Liver (tissue), 9 donors: ENCODE measurements around the gene TMEM212. TPM values are rescaled to one million over a fixed set of nuclear protein-coding genes. Genes with fewer than 3 reads are reported as not detected.

Experiments used
- DNase-seq: peaks from one replicate; pipeline ENCODE4 v3.0.0-alpha.2; 2017; ENCODE audit warnings: low spot score
- H3K27ac ChIP-seq, 2 donors: one replicate each; pipeline ENCODE4 v1.7.0; 2013; ENCODE audit warnings: inconsistent platforms in 2 of 2, low read length in 2 of 2, control low read depth in 1 of 2, low read depth in 1 of 2, mild to moderate bottlenecking in 1 of 2
- H3K27me3 ChIP-seq, 4 donors: one replicate each; pipeline versions ENCODE4 v1.6.1 to v1.7.0; 2013; ENCODE audit warnings: low read length in 3 of 4, inconsistent platforms in 1 of 4, mild to moderate bottlenecking in 1 of 4, moderate library complexity in 1 of 4; ENCODE audit not compliant: control insufficient read depth in 4 of 4, insufficient read depth in 4 of 4
- H3K36me3 ChIP-seq, 4 donors: one replicate each; pipeline versions ENCODE4 v1.6.1 to v1.7.0; 2013; ENCODE audit warnings: low read length in 3 of 4, mild to moderate bottlenecking in 3 of 4, low read depth in 1 of 4, moderate library complexity in 1 of 4; ENCODE audit not compliant: control insufficient read depth in 4 of 4, insufficient read depth in 3 of 4
- H3K4me1 ChIP-seq, 4 donors: one replicate each; pipeline versions ENCODE4 v1.6.1 to v1.7.0; 2013; ENCODE audit warnings: low read length in 3 of 4, mild to moderate bottlenecking in 3 of 4, moderate library complexity in 1 of 4; ENCODE audit not compliant: control insufficient read depth in 4 of 4, insufficient read depth in 4 of 4
- H3K4me3 ChIP-seq, 3 donors: one replicate each; pipeline versions ENCODE4 v1.6.1 to v1.7.0; 2013; ENCODE audit warnings: low read length in 3 of 3, control low read depth in 1 of 3, low read depth in 1 of 3, mild to moderate bottlenecking in 1 of 3
- H3K9ac ChIP-seq, 2 donors: one replicate each; pipeline ENCODE4 v1.7.0; 2013; ENCODE audit warnings: low read length in 2 of 2, mild to moderate bottlenecking in 2 of 2, moderate library complexity in 2 of 2, control low read depth in 1 of 2, low read depth in 1 of 2
- H3K9me3 ChIP-seq, 4 donors: one replicate each; pipeline versions ENCODE4 v1.6.1 to v1.7.0; 2013; ENCODE audit warnings: low read length in 3 of 4; ENCODE audit not compliant: control insufficient read depth in 4 of 4
- EGR1 ChIP-seq, 2 donors: IDR thresholded peaks; 2 replicates each; pipeline ENCODE4 v1.6.1; 2016 to 2018; ENCODE audit warnings: antibody characterized with exemption in 2 of 2, low read depth in 2 of 2
- GABPA ChIP-seq, 2 donors: IDR thresholded peaks in 1 of 2; conservative IDR thresholded peaks in 1 of 2; 2 replicates each; pipeline ENCODE4 v1.6.1; 2016; ENCODE audit warnings: antibody characterized with exemption in 2 of 2, mild to moderate bottlenecking in 1 of 2, moderate library complexity in 1 of 2
- HNF4G ChIP-seq: IDR thresholded peaks from 2 replicates; pipeline ENCODE4 v1.6.1; 2016; ENCODE audit warnings: antibody characterized with exemption
- JUND ChIP-seq, 2 donors: IDR thresholded peaks; 2 replicates each; pipeline ENCODE4 v1.6.1; 2016; ENCODE audit warnings: antibody characterized with exemption in 2 of 2
- MAX ChIP-seq: IDR thresholded peaks from 2 replicates; pipeline ENCODE4 v1.6.1; 2016; ENCODE audit warnings: antibody characterized with exemption
- NR2F2 ChIP-seq: IDR thresholded peaks from 2 replicates; pipeline ENCODE4 v1.6.1; 2016; ENCODE audit warnings: antibody characterized with exemption
- RAD21 ChIP-seq, 2 donors: IDR thresholded peaks; 2 replicates each; pipeline ENCODE4 v1.6.1; 2016; ENCODE audit warnings: antibody characterized with exemption in 2 of 2, mild to moderate bottlenecking in 2 of 2
- REST ChIP-seq: IDR thresholded peaks from 2 replicates; pipeline ENCODE4 v1.6.1; 2016; ENCODE audit warnings: antibody characterized with exemption, mild to moderate bottlenecking
- RXRA ChIP-seq, 2 donors: IDR thresholded peaks; 2 replicates each; pipeline ENCODE4 v1.6.1; 2017 to 2018; ENCODE audit warnings: antibody characterized with exemption in 2 of 2, mild to moderate bottlenecking in 1 of 2
- SP1 ChIP-seq: IDR thresholded peaks from 2 replicates; pipeline ENCODE4 v1.6.1; 2018; ENCODE audit warnings: antibody characterized with exemption, mild to moderate bottlenecking
- YY1 ChIP-seq: IDR thresholded peaks from 2 replicates; pipeline ENCODE4 v1.6.1; 2016; ENCODE audit warnings: antibody characterized with exemption, mild to moderate bottlenecking
- WGBS: extraction: QIAGEN DNeasy Blood & Tissue Kit; methylation state at CpG from one replicate; pipeline ENCODE4 v1.1.7; 2013; 5-methylcytosine and 5-hydroxymethylcytosine counted together
- polyA plus RNA-seq, 2 donors: library from polyadenylated mRNA; stranded (reverse) in 1 of 2; unstranded in 1 of 2; fragments of 200-250 nt in 1 of 2; fragments of >200 nt in 1 of 2; fragmentation: Nextera tagmentation in 1 of 2; extraction: Ambion mirVana in 1 of 2; gene quantifications; one replicate each; pipeline versions ENCODE4 v1.2.1 to v1.2.3, GENCODE V29; 2013 to 2015
- total RNA-seq, 2 donors: library from RNA; depleted of rRNA; stranded (reverse); fragments of >200 nt; gene quantifications; one replicate each; pipeline ENCODE4 v1.2.3, GENCODE V29; 2014
- TF ChIP-seq, protein P1 (sequence below): fragments of 150-350 bp; IDR thresholded peaks from 2 replicates; pipeline ENCODE4 v1.5.1; 2017; ENCODE audit warnings: improper control_type of control experiment, low read depth, low read length; ENCODE audit not compliant: missing input control
- donor health status: healthy.
- donor health status: healthy.
- donor health status: healthy.
- donor health status: healthy.
- donor health status: healthy.

TMEM212 gene
- total and polyA plus RNA-seq, 4 donors = not detected

DNA sequence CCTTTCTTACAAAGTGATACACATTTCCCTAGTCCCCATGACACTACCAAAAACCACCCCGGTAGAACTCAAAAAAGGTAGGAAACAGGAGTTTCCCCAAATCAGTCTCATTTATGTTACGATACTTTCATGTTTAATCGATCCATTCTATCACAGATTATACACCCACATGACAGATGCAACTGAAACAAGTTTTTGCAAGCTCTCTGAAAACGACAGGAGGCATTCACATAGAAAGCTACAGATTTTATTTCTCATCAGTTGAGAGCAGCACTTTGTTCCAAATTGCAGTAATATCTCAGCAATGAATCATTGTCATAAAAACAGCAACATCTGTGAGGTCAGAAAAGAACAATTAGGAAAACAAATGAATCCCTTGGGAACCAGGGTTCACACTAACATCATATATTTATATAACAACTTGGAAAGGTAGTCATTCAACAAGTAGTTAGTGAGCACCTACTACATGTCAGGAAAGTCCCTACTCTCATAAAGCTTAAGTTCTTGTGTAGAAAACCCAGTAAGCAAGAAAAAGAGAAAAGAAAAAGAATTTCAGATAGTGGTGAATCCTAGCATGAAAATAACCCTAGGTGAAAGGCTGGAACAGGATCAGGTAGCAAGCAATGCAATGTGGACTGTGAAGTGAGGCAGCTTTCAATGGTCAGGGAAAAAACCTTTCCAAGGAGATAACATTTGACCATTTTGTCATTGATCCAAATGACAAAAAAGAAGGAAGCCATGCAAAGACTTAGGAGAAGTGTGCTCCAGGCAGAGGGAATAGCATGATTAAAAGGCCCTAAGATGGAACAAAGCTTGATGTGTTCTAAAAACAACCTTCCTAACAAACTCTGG is 41.2 kb upstream of the TMEM212 start:
- no peak for TF ChIP-seq NR2F2
- peak in 1 of 2 donors; percentile 16 for TF ChIP-seq RXRA (IDR thresholded peaks at IDR 0.05)

GRCh38 chr3:171802590-171802956 is 40.6 kb upstream of the TMEM212 start:
- no peaks in the 10 kb centered on the region for H3K9me3 ChIP-seq
- no peak for DNase-seq
- no peaks in the 10 kb centered on the region for H3K27me3 ChIP-seq
- H3K9ac ChIP-seq = no peak overlapping the region
- H3K4me1 ChIP-seq = peaks cover 0 to 15% (median 6%) of the 10 kb centered on the region in 4 donors
- H3K27ac ChIP-seq = peak overlapping the region in 1 of 2 donors; percentile 21
- TF ChIP-seq MAX = no peak
- no peak for TF ChIP-seq GABPA (IDR thresholded peaks at IDR 0.05 in 1 of 2, conservative IDR thresholded peaks at IDR 0.05 in 1 of 2)
- TF ChIP-seq HNF4G = no peak
- H3K4me3 ChIP-seq = no peak overlapping the region
- no peaks in the 10 kb centered on the region for H3K36me3 ChIP-seq
- WGBS = 39% methylated on average over 3 of the region's 3 CpGs

More for the DNA sequence above, 41.2 kb upstream of the TMEM212 start:
- Histone ChIP-seq H3K36me3 (no peaks in the 10 kb centered on the region), H3K4me1 (peaks cover 0 to 15% (median 6%) of the 10 kb centered on the region in 4 donors), H3K9me3 (no peaks in the 10 kb centered on the region), H3K27me3 (no peaks in the 10 kb centered on the region), H3K4me3 (no peak overlapping the region), H3K9ac (no peak overlapping the region), H3K27ac (peak overlapping the region in 1 of 2 donors; percentile 21)
- WGBS = 83% methylated on average over 4 of the region's 4 CpGs
- no peak for DNase-seq

DNA sequence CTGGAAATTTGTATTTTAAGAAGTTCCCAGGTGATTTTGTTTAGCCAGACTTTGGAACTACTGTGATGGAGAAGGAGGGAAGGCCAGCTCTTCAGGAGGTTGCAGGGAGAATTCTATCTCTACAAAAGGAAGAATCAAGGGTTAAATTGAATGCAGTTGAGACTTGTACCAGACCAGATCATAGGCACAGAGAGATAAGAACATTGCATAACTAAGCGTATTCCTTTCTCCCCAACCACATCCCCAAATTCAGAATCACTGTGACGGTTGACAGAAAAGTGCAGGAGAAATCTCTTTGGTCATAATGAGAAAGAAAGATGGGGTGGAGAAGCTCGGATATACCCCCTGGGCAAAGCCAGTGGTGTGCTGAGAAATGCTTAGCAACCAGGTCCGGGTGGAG is 40.1 kb upstream of the TMEM212 start:
- no peak overlapping the region for H3K4me3 ChIP-seq
- 73% methylated on average over 4 of the region's 4 CpGs for WGBS
- no peak overlapping the region for H3K9ac ChIP-seq
- no peaks in the 10 kb centered on the region for H3K36me3 ChIP-seq
- H3K9me3 ChIP-seq = no peaks in the 10 kb centered on the region
- H3K27me3 ChIP-seq = no peaks in the 10 kb centered on the region
- H3K27ac ChIP-seq = no peak overlapping the region
- H3K4me1 ChIP-seq = peaks cover 0 to 15% (median 6%) of the 10 kb centered on the region in 4 donors
- TF ChIP-seq MAX = no peak
- no peak for TF ChIP-seq JUND (IDR thresholded peaks at IDR 0.05)
- TF ChIP-seq REST = no peak
- no peak for TF ChIP-seq EGR1 (IDR thresholded peaks at IDR 0.05; ENCODE audit: low read depth in 2 of 2)
- TF ChIP-seq SP1 = no peak
- TF ChIP-seq YY1 = no peak
- TF ChIP-seq, protein P1, sequence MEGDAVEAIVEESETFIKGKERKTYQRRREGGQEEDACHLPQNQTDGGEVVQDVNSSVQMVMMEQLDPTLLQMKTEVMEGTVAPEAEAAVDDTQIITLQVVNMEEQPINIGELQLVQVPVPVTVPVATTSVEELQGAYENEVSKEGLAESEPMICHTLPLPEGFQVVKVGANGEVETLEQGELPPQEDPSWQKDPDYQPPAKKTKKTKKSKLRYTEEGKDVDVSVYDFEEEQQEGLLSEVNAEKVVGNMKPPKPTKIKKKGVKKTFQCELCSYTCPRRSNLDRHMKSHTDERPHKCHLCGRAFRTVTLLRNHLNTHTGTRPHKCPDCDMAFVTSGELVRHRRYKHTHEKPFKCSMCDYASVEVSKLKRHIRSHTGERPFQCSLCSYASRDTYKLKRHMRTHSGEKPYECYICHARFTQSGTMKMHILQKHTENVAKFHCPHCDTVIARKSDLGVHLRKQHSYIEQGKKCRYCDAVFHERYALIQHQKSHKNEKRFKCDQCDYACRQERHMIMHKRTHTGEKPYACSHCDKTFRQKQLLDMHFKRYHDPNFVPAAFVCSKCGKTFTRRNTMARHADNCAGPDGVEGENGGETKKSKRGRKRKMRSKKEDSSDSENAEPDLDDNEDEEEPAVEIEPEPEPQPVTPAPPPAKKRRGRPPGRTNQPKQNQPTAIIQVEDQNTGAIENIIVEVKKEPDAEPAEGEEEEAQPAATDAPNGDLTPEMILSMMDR = no peak
- no peak for TF ChIP-seq GABPA (IDR thresholded peaks at IDR 0.05 in 1 of 2, conservative IDR thresholded peaks at IDR 0.05 in 1 of 2)
- no peak for TF ChIP-seq RXRA (IDR thresholded peaks at IDR 0.05)
- no peak for TF ChIP-seq RAD21 (IDR thresholded peaks at IDR 0.05)
- no peak for DNase-seq
